ENCODE measurements around the gene CHD6. TPM values are rescaled to one million over a fixed set of nuclear protein-coding genes. Genes with fewer than 3 reads are reported as not detected.

The CHD6 gene
- total and polyA plus RNA-seq, 5 donors from 2014 or later = 33.4 to 87.4 (median 39.7) TPM

DNA sequence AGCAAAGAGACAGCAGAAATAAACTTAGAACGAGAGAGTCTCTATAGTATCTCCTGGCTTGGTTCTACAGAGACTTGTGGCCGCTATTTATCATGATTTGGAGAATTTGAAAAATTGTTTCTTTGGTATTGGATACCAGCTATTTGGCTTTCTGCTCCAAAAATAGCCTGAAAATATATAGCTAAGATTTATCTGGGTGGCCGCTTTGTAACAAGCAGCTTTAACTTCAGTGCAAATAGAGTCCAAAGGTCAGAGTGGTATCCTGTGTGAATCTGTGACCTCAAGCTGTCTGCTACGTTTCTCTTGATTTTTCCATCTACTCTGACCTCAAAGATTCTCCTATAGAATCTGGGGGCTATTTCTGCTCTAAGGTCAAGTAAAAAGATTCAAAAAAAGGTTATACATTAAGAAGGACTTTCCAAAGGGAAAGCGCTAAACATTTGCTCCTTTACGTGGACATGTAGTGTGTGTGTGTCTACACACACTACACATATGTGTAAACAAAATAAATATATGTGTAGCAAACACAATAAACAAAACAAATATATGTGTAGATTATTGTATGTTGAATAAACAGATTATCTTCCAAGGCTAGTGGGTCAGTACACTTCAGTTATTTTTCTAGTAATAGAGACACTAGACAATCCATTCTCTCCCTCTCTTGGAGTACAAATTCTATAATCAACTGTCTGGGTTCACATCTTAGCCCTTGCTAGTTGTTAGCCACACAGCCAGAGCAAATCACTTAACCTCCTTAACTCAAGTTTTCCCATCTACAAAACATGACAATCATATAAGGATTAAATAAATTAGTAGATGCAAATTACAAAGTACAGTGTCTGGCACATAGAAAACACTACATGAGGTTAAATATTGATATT lies 40.8 kb downstream of the CHD6 start:
- Histone ChIP-seq H3K4me3 (ENCODE audit: low read depth, low read length) (no peak overlapping the region), H3K4me1 (ENCODE audit: control insufficient read depth, insufficient read depth, low read length, poor library complexity, severe bottlenecking) (peaks cover 12% of the 10 kb centered on the region), H3K27me3 (ENCODE audit: control insufficient read depth, insufficient read depth, low read length) (no peaks in the 10 kb centered on the region), H3K36me3 (ENCODE audit: control insufficient read depth, insufficient read depth, low read length) (no peaks in the 10 kb centered on the region), H3K27ac (ENCODE audit: insufficient read depth, low read length, poor library complexity, severe bottlenecking) (no peak overlapping the region), H3K9me3 (ENCODE audit: control insufficient read depth in 2 of 2, low read length in 2 of 2) (peaks cover 3 to 12% of the 10 kb centered on the region in 2 experiments)
- Mint-ChIP-seq H3K4me3 (peak overlapping the region in 1 of 4 donors; percentile 43), H3K9me3 (peaks cover 0 to 8% (median 4%) of the 10 kb centered on the region in 7 donors), H3K27ac (peak overlapping the region in 1 of 3 donors; percentile 31), H3K27me3 (no peaks in the 10 kb centered on the region), H3K4me1 (peaks cover 20 to 77% (median 58%) of the 10 kb centered on the region in 4 donors), H3K36me3 (peaks cover 6% of the 10 kb centered on the region)
- DNase-seq = no peak
- ATAC-seq (ENCODE audit: low read depth in 2 of 2) = no peak

DNA sequence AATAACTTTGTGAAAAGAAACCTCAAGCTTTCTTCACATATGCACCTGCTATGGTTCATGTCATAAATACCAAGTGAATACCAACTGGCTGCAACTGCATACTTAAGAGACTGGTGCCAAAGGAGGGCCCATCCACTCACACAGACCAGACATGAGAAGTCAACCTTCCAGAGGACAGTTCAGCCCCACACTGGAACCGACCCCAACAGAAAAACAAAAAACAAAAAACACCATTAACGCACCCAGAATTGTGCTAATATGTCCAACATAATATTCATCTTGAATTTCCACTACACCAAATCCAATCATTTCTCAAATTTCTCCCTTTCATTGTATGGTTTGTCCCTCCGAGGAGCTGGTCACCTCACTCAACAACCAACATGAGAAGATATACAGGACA lies 42.8 kb downstream of the CHD6 start:
- ATAC-seq (ENCODE audit: low read depth in 2 of 2) = no peak
- peaks cover 3 to 12% of the 10 kb centered on the region in 2 experiments for H3K9me3 ChIP-seq (ENCODE audit: control insufficient read depth in 2 of 2, low read length in 2 of 2)
- DNase-seq = no peak
- no peak overlapping the region for H3K27ac Mint-ChIP-seq
- no peaks in the 10 kb centered on the region for H3K36me3 ChIP-seq (ENCODE audit: control insufficient read depth, insufficient read depth, low read length)
- no peak overlapping the region for H3K4me3 ChIP-seq (ENCODE audit: low read depth, low read length)
- H3K36me3 Mint-ChIP-seq = peaks cover 6% of the 10 kb centered on the region
- H3K27ac ChIP-seq (ENCODE audit: insufficient read depth, low read length, poor library complexity, severe bottlenecking) = no peak overlapping the region
- no peaks in the 10 kb centered on the region for H3K27me3 Mint-ChIP-seq
- H3K4me1 ChIP-seq (ENCODE audit: control insufficient read depth, insufficient read depth, low read length, poor library complexity, severe bottlenecking) = peaks cover 16% of the 10 kb centered on the region
- H3K9me3 Mint-ChIP-seq = peaks cover 0 to 8% (median 4%) of the 10 kb centered on the region in 7 donors
- no peaks in the 10 kb centered on the region for H3K27me3 ChIP-seq (ENCODE audit: control insufficient read depth, insufficient read depth, low read length)
- H3K4me1 Mint-ChIP-seq = peaks cover 32 to 77% (median 55%) of the 10 kb centered on the region in 4 donors
- peak overlapping the region; percentile 20 to 50 (median 25) for H3K4me3 Mint-ChIP-seq

DNA sequence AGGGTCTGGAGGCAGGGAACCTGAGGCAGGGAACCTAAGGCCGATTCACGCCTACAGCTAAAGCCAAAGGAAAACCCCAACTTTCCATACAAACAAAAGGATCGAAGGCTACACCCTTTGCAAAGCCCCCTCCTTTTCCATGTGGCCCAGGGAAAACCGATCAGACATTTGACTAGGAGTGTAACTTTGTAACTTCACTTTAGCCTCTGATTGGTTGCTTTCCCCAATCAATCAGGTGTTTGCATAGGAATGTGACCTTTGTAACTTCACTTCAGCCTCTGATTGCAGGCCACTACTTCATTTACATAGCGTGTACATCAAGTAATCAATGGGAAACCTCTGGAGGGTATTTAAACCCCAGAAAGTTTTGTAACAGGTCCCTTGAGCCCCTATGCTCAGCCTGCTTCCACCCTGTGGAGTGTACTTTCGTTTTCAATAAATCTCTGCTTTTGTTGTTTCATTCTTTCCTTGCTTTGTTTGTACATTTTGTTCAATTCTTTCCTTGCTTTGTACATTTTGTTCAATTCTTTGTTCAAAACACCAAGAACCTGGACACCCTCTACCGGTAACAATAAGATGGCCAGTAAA lies 43.3 kb downstream of the CHD6 start:
- Mint-ChIP-seq H3K27me3 (no peaks in the 10 kb centered on the region), H3K27ac (no peak overlapping the region), H3K9me3 (peaks cover 0 to 8% (median 4%) of the 10 kb centered on the region in 7 donors), H3K4me3 (no peak overlapping the region), H3K36me3 (peaks cover 6% of the 10 kb centered on the region), H3K4me1 (peaks cover 32 to 76% (median 53%) of the 10 kb centered on the region in 4 donors)
- ATAC-seq (ENCODE audit: low read depth in 2 of 2) = no peak
- Histone ChIP-seq H3K27me3 (ENCODE audit: control insufficient read depth, insufficient read depth, low read length) (no peaks in the 10 kb centered on the region), H3K9me3 (ENCODE audit: control insufficient read depth in 2 of 2, low read length in 2 of 2) (peaks cover 3 to 12% of the 10 kb centered on the region in 2 experiments), H3K36me3 (ENCODE audit: control insufficient read depth, insufficient read depth, low read length) (no peaks in the 10 kb centered on the region), H3K27ac (ENCODE audit: insufficient read depth, low read length, poor library complexity, severe bottlenecking) (no peak overlapping the region), H3K4me3 (ENCODE audit: low read depth, low read length) (peak overlapping the region; percentile 3), H3K4me1 (ENCODE audit: control insufficient read depth, insufficient read depth, low read length, poor library complexity, severe bottlenecking) (peaks cover 16% of the 10 kb centered on the region)
- DNase-seq = no peak

DNA sequence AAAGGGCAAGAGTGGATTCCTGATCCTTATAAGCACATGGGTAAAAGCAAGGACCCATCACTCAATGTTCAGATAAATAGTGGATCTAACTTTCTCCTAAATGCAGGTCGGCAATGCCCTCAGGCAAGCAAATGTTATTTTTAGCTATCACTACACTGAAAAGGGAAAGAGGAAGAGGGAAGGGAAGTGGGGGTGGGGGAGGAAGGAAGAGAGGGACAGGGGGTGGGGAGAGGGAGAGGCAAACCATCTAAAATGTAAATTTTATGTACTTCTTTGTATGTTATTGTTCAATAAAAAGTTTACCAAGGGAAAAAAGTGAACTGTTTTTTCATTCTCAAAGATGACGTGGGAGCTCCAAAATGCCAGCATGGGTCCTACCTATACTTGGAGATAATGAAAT lies 44.2 kb downstream of the CHD6 start:
- Histone ChIP-seq H3K4me3 (ENCODE audit: low read depth, low read length) (no peak overlapping the region), H3K27me3 (ENCODE audit: control insufficient read depth, insufficient read depth, low read length) (no peaks in the 10 kb centered on the region), H3K4me1 (ENCODE audit: control insufficient read depth, insufficient read depth, low read length, poor library complexity, severe bottlenecking) (peaks cover 16% of the 10 kb centered on the region), H3K9me3 (ENCODE audit: control insufficient read depth in 2 of 2, low read length in 2 of 2) (peaks cover 3 to 12% of the 10 kb centered on the region in 2 experiments), H3K27ac (ENCODE audit: insufficient read depth, low read length, poor library complexity, severe bottlenecking) (no peak overlapping the region), H3K36me3 (ENCODE audit: control insufficient read depth, insufficient read depth, low read length) (no peaks in the 10 kb centered on the region)
- H3K36me3 Mint-ChIP-seq = peaks cover 6% of the 10 kb centered on the region
- peaks cover 36 to 77% (median 55%) of the 10 kb centered on the region in 4 donors for H3K4me1 Mint-ChIP-seq
- H3K4me3 Mint-ChIP-seq = peak overlapping the region in 1 of 4 donors; percentile 32
- no peaks in the 10 kb centered on the region for H3K27me3 Mint-ChIP-seq
- H3K27ac Mint-ChIP-seq = no peak overlapping the region
- H3K9me3 Mint-ChIP-seq = peaks cover 0 to 8% (median 3%) of the 10 kb centered on the region in 7 donors
- ATAC-seq (ENCODE audit: low read depth in 2 of 2) (no peak), DNase-seq (no peak)

DNA sequence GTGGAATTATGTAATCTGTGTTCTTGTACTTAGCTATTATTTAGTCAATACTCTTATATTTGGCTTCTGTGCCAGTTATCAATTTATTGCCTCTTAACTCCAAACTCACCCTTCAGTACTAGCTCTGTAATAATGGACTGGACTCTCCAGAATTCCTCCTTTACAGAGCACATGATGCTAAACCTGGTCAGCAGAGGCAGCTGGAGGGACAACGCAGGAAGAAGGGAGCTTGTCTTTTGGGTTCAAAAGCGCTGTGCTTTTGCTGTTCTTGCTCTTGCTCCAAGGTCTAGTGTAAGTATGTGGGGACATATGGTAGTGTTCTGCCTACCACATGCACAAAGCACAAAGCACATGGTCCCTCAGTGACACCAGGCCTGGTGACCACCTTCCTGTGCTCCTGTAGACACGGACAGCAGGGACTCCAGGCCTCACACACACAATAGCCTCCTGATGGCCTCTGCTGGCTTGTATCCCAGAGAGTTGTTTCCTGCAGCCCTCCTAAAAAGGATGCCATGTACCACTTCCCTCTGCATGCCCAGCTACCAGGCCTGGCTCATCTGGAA lies 46.1 kb downstream of the CHD6 start:
- Histone ChIP-seq H3K9me3 (ENCODE audit: control insufficient read depth in 2 of 2, low read length in 2 of 2) (peaks cover 3 to 12% of the 10 kb centered on the region in 2 experiments), H3K27me3 (ENCODE audit: control insufficient read depth, insufficient read depth, low read length) (no peaks in the 10 kb centered on the region), H3K27ac (ENCODE audit: insufficient read depth, low read length, poor library complexity, severe bottlenecking) (no peak overlapping the region), H3K4me3 (ENCODE audit: low read depth, low read length) (no peak overlapping the region), H3K36me3 (ENCODE audit: control insufficient read depth, insufficient read depth, low read length) (peaks cover 3% of the 10 kb centered on the region), H3K4me1 (ENCODE audit: control insufficient read depth, insufficient read depth, low read length, poor library complexity, severe bottlenecking) (peaks cover 16% of the 10 kb centered on the region)
- Mint-ChIP-seq H3K4me1 (peaks cover 32 to 83% (median 52%) of the 10 kb centered on the region in 4 donors), H3K27ac (peak overlapping the region in 2 of 3 donors; percentile 44 to 52), H3K36me3 (peaks cover 12% of the 10 kb centered on the region), H3K27me3 (no peaks in the 10 kb centered on the region), H3K9me3 (peaks cover 0 to 8% (median 3%) of the 10 kb centered on the region in 7 donors), H3K4me3 (no peak overlapping the region)
- ATAC-seq (ENCODE audit: low read depth in 2 of 2) (no peak), DNase-seq (no peak)

DNA sequence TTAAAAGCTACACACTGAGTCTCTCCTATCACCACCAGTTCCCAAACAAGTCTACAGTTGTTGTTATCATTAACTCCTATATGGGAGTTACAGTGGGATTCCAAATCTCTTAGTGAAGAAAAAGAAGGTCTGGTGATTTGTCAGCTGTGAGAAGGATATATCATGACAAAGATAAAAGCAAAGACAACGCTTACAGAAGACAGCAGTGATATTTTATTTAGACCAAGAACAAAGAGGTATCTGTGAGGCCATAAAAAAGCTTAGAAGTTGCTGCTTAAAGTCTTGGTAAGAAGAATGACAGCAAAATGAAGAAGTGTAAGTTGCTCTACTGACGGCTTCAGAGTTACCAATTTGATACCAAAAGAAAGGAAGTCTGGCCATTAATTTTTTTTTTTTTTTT lies 47.2 kb downstream of the CHD6 start:
- Mint-ChIP-seq H3K36me3 (peaks cover 12% of the 10 kb centered on the region), H3K4me1 (peaks cover 26 to 86% (median 47%) of the 10 kb centered on the region in 4 donors), H3K27ac (no peak overlapping the region), H3K4me3 (no peak overlapping the region), H3K27me3 (no peaks in the 10 kb centered on the region), H3K9me3 (peaks cover 0 to 8% (median 2%) of the 10 kb centered on the region in 7 donors)
- no peak overlapping the region for H3K4me3 ChIP-seq (ENCODE audit: low read depth, low read length)
- peaks cover 4% of the 10 kb centered on the region for H3K36me3 ChIP-seq (ENCODE audit: control insufficient read depth, insufficient read depth, low read length)
- no peak for ATAC-seq (ENCODE audit: low read depth in 2 of 2)
- H3K9me3 ChIP-seq (ENCODE audit: control insufficient read depth in 2 of 2, low read length in 2 of 2) = peaks cover 3 to 12% of the 10 kb centered on the region in 2 experiments
- DNase-seq = no peak
- H3K4me1 ChIP-seq (ENCODE audit: control insufficient read depth, insufficient read depth, low read length, poor library complexity, severe bottlenecking) = peaks cover 16% of the 10 kb centered on the region
- H3K27ac ChIP-seq (ENCODE audit: insufficient read depth, low read length, poor library complexity, severe bottlenecking) = no peak overlapping the region
- H3K27me3 ChIP-seq (ENCODE audit: control insufficient read depth, insufficient read depth, low read length) = no peaks in the 10 kb centered on the region

DNA sequence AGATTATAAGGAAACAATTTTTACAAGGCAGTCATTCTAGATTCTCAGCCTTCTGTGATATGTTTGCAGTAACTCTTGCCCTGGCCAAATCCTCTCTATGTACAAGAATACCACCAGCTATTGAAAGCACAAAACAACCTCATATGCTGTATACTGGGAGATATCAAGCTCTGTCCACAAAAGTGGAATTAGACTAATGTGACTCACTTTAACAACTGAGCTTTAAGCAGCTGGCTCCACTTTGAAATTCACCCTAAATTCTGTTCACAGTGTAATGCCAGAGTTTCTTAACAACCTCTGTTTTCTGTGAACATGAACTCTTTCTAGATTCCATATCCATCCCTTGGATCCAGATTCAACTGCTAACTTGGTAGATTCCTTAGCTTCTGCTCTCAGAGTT lies 47.6 kb downstream of the CHD6 start:
- H3K27me3 ChIP-seq (ENCODE audit: control insufficient read depth, insufficient read depth, low read length) = no peaks in the 10 kb centered on the region
- no peaks in the 10 kb centered on the region for H3K27me3 Mint-ChIP-seq
- peaks cover 16% of the 10 kb centered on the region for H3K4me1 ChIP-seq (ENCODE audit: control insufficient read depth, insufficient read depth, low read length, poor library complexity, severe bottlenecking)
- peaks cover 4% of the 10 kb centered on the region for H3K36me3 ChIP-seq (ENCODE audit: control insufficient read depth, insufficient read depth, low read length)
- H3K4me3 ChIP-seq (ENCODE audit: low read depth, low read length) = no peak overlapping the region
- H3K4me1 Mint-ChIP-seq = peaks cover 29 to 89% (median 49%) of the 10 kb centered on the region in 4 donors
- DNase-seq = no peak
- ATAC-seq (ENCODE audit: low read depth in 2 of 2) = no peak
- H3K9me3 ChIP-seq (ENCODE audit: control insufficient read depth in 2 of 2, low read length in 2 of 2) = peaks cover 3 to 8% of the 10 kb centered on the region in 2 experiments
- H3K27ac Mint-ChIP-seq = no peak overlapping the region
- H3K4me3 Mint-ChIP-seq = no peak overlapping the region
- no peak overlapping the region for H3K27ac ChIP-seq (ENCODE audit: insufficient read depth, low read length, poor library complexity, severe bottlenecking)
- peaks cover 0 to 6% (median 2%) of the 10 kb centered on the region in 7 donors for H3K9me3 Mint-ChIP-seq
- H3K36me3 Mint-ChIP-seq = peaks cover 14% of the 10 kb centered on the region

All from CD4-positive, CD25-positive, alpha-beta regulatory T cell (primary cell).